Activated CD8-positive, alpha-beta memory T cell treated with anti-CD3 and anti-CD28 coated beads, Interleukin-2, amount 10 ng/mL, durations not matched to agents 7 days and 5 days (primary cell): ENCODE data around the gene MRPS30. TPM values are rescaled to one million over a fixed set of nuclear protein-coding genes. Genes with fewer than 3 reads are reported as not detected.
A peak's percentile ranks its signal among the peaks of the same experiment; 100 is the strongest.
"Not testable (repeated sequence)": the region's sequence is repeated elsewhere in the genome, so short reads cannot be mapped to it uniquely, and the experiment has no call there.

Experiments
- ATAC-seq: fragments of 150-1000 bp; cut with Tn5 transposase; one replicate; pipeline ENCODE4 v1.10.0; 2021; ENCODE audit warnings: moderate library complexity
- CTCF ChIA-PET: fragments of 350-600 bp; sonication (Branson Sonifier 250); formaldehyde crosslinking; loops from one replicate; lab custom pipeline; 2021; ENCODE audit warnings: antibody characterized with exemption; lab: Charles Lee
- DNase-seq: peaks from one replicate; pipeline ENCODE4 v3.0.0-alpha.2; 2020
- H3K27ac Mint-ChIP-seq: one replicate; pipeline ENCODE4 v1.8.0; 2021; ENCODE audit warnings: mild to moderate bottlenecking, mixed read lengths
- H3K27me3 Mint-ChIP-seq: one replicate; pipeline ENCODE4 v1.8.0; 2021; ENCODE audit warnings: mixed read lengths
- H3K36me3 Mint-ChIP-seq: one replicate; pipeline ENCODE4 v1.8.0; 2021; ENCODE audit warnings: mild to moderate bottlenecking, mixed read lengths
- H3K4me1 Mint-ChIP-seq: one replicate; pipeline ENCODE4 v1.8.0; 2021; ENCODE audit warnings: mixed read lengths
- H3K4me3 Mint-ChIP-seq: one replicate; pipeline ENCODE4 v1.8.0; 2021; ENCODE audit warnings: mild to moderate bottlenecking, moderate library complexity, mixed read lengths
- H3K9me3 Mint-ChIP-seq: one replicate; pipeline ENCODE4 v1.8.0; 2022; ENCODE audit warnings: low read depth, mixed read lengths
- total RNA-seq, 2 experiments: library from RNA; stranded (reverse); gene quantifications; one replicate each; pipeline ENCODE4 v1.2.3, GENCODE V29; 2021

The MRPS30 gene
- total RNA-seq = 10 to 100 TPM; 37.9 to 48.4 TPM

GRCh38 chr5:44808435-44809214, at the start of gene MRPS30:
TSS of gene MRPS30 (plus strand) at chr5:44808947. CDS start at chr5:44808963, 16 bp downstream.
- ATAC-seq = peak; percentile 96
- peak; percentile 96 for DNase-seq
- Mint-ChIP-seq H3K36me3 (peaks cover 22% of the 10 kb centered on the region), H3K4me1 (peaks cover 41% of the 10 kb centered on the region), H3K9me3 (no peaks in the 10 kb centered on the region), H3K27me3 (no peaks in the 10 kb centered on the region), H3K27ac (peak within 1 kb of the TSS; percentile 99), H3K4me3 (peak within 1 kb of the TSS; percentile 99)
- CTCF ChIA-PET = interaction anchor here (0.7 to 1.8 kb wide), 2 partner anchors 10 to 1325 kb away, joined by 3 to 6 read pairs; partner anchors contain the start of gene TMEM267

GRCh38 chr5:44769200-44769876, 39.4 kb upstream of the MRPS30 start:
- no peaks in the 10 kb centered on the region for H3K36me3 Mint-ChIP-seq
- no peak overlapping the region for H3K27ac Mint-ChIP-seq
- CTCF ChIA-PET = no interaction called here
- ATAC-seq = no peak
- H3K4me3 Mint-ChIP-seq = no peak overlapping the region
- H3K27me3 Mint-ChIP-seq = peaks cover 13% of the 10 kb centered on the region
- H3K9me3 Mint-ChIP-seq = no peaks in the 10 kb centered on the region
- no peaks in the 10 kb centered on the region for H3K4me1 Mint-ChIP-seq
- no peak for DNase-seq

- Mint-ChIP-seq H3K36me3 (no peaks in the 10 kb centered on the region), H3K4me3 (no peak overlapping the region), H3K27me3 (peaks cover 13% of the 10 kb centered on the region), H3K27ac (no peak overlapping the region), H3K9me3 (no peaks in the 10 kb centered on the region), H3K4me1 (no peaks in the 10 kb centered on the region)
- CTCF ChIA-PET = no interaction called here
- no peak for ATAC-seq
- no peak for DNase-seq
Observed at GRCh38 chr5:44769877-44770209, 38.9 kb upstream of the MRPS30 start.

- Mint-ChIP-seq H3K36me3 (no peaks in the 10 kb centered on the region), H3K4me1 (no peaks in the 10 kb centered on the region), H3K4me3 (no peak overlapping the region), H3K27ac (no peak overlapping the region), H3K27me3 (peaks cover 13% of the 10 kb centered on the region), H3K9me3 (no peaks in the 10 kb centered on the region)
- ATAC-seq (no peak), DNase-seq (no peak)
- CTCF ChIA-PET = no interaction called here
Observed at GRCh38 chr5:44770780-44771717, 37.7 kb upstream of the MRPS30 start.

- H3K27ac Mint-ChIP-seq, H3K36me3 Mint-ChIP-seq, H3K4me3 Mint-ChIP-seq, DNase-seq, H3K4me1 Mint-ChIP-seq, H3K9me3 Mint-ChIP-seq, ATAC-seq, CTCF ChIA-PET: not testable (repeated sequence)
- peaks cover 11% of the 10 kb centered on the region for H3K27me3 Mint-ChIP-seq
Observed at GRCh38 chr5:44772397-44772796, 36.4 kb upstream of the MRPS30 start.

GRCh38 chr5:44774279-44774880, 34.4 kb upstream of the MRPS30 start:
- ATAC-seq (no peak), DNase-seq (no peak)
- CTCF ChIA-PET = interaction anchor here (1.0 to 1.8 kb wide), 2 partner anchors 228 to 1143 kb away, joined by 3 to 6 read pairs; no protein-coding TSS in a partner anchor
- no peaks in the 10 kb centered on the region for H3K36me3 Mint-ChIP-seq
- no peak overlapping the region for H3K4me3 Mint-ChIP-seq
- no peaks in the 10 kb centered on the region for H3K4me1 Mint-ChIP-seq
- no peak overlapping the region for H3K27ac Mint-ChIP-seq
- H3K27me3 Mint-ChIP-seq = peaks cover 11% of the 10 kb centered on the region
- H3K9me3 Mint-ChIP-seq = no peaks in the 10 kb centered on the region

GRCh38 chr5:44779167-44779566, 29.6 kb upstream of the MRPS30 start:
- H3K4me3 Mint-ChIP-seq = no peak overlapping the region
- H3K9me3 Mint-ChIP-seq = no peaks in the 10 kb centered on the region
- H3K4me1 Mint-ChIP-seq = peaks cover 1% of the 10 kb centered on the region
- no peaks in the 10 kb centered on the region for H3K27me3 Mint-ChIP-seq
- ATAC-seq (no peak), DNase-seq (no peak)
- CTCF ChIA-PET = no interaction called here
- no peak overlapping the region for H3K27ac Mint-ChIP-seq
- H3K36me3 Mint-ChIP-seq = no peaks in the 10 kb centered on the region

GRCh38 chr5:44783634-44784315, 25.0 kb upstream of the MRPS30 start:
- CTCF ChIA-PET = no interaction called here
- Mint-ChIP-seq H3K4me1 (peaks cover 1% of the 10 kb centered on the region), H3K9me3 (peaks cover 2% of the 10 kb centered on the region), H3K27ac (no peak overlapping the region), H3K27me3 (no peaks in the 10 kb centered on the region), H3K36me3 (no peaks in the 10 kb centered on the region), H3K4me3 (no peak overlapping the region)
- no peak for DNase-seq
- ATAC-seq = no peak

GRCh38 chr5:44787731-44788130, 21.0 kb upstream of the MRPS30 start:
- Mint-ChIP-seq H3K4me1 (peaks cover 1% of the 10 kb centered on the region), H3K9me3 (peaks cover 10% of the 10 kb centered on the region), H3K4me3 (no peak overlapping the region), H3K27ac (no peak overlapping the region), H3K27me3 (no peaks in the 10 kb centered on the region), H3K36me3 (peaks cover 1% of the 10 kb centered on the region)
- ATAC-seq (no peak), DNase-seq (no peak)
- CTCF ChIA-PET = no interaction called here

- ATAC-seq, CTCF ChIA-PET, H3K4me3 Mint-ChIP-seq, H3K27ac Mint-ChIP-seq, H3K4me1 Mint-ChIP-seq, DNase-seq, H3K27me3 Mint-ChIP-seq, H3K36me3 Mint-ChIP-seq: not testable (repeated sequence)
- peaks cover 23% of the 10 kb centered on the region for H3K9me3 Mint-ChIP-seq
Observed at GRCh38 chr5:44789372-44789995, 19.3 kb upstream of the MRPS30 start.

- ATAC-seq, H3K4me3 Mint-ChIP-seq, H3K4me1 Mint-ChIP-seq, DNase-seq, CTCF ChIA-PET, H3K27ac Mint-ChIP-seq, H3K27me3 Mint-ChIP-seq: not testable (repeated sequence)
- Mint-ChIP-seq H3K36me3 (peaks cover 14% of the 10 kb centered on the region), H3K9me3 (peaks cover 38% of the 10 kb centered on the region)
Observed at GRCh38 chr5:44792031-44792673, 16.6 kb upstream of the MRPS30 start.

- ATAC-seq (no peak), DNase-seq (no peak)
- CTCF ChIA-PET = no interaction called here
- H3K4me1 Mint-ChIP-seq = peaks cover 7% of the 10 kb centered on the region
- H3K9me3 Mint-ChIP-seq = peaks cover 37% of the 10 kb centered on the region
- H3K27me3 Mint-ChIP-seq = no peaks in the 10 kb centered on the region
- no peak overlapping the region for H3K27ac Mint-ChIP-seq
- H3K4me3 Mint-ChIP-seq = no peak overlapping the region
- peaks cover 17% of the 10 kb centered on the region for H3K36me3 Mint-ChIP-seq
Observed at GRCh38 chr5:44794371-44794770, 14.4 kb upstream of the MRPS30 start.
